M059J (cell line): Measurements from ENCODE around the gene SELENOS. TPM values are rescaled to one million over a fixed set of nuclear protein-coding genes. Genes with fewer than 3 reads are reported as not detected.
A peak's percentile ranks its signal among the peaks of the same experiment; 100 is the strongest.

Experiments
- DNase-seq: peaks from one replicate; pipeline ENCODE4 v3.0.0-alpha.2; 2012; ENCODE audit warnings: low read depth
- total RNA-seq: library from RNA; depleted of rRNA; stranded (reverse); fragments of >200 nt; shearing (Covaris generic); gene quantifications from 2 replicates; pipeline ENCODE4 v1.2.3, GENCODE V29; 2014

Gene SELENOS
- total RNA-seq, 1 experiment from 2014 or later: 86.5 TPM

DNA sequence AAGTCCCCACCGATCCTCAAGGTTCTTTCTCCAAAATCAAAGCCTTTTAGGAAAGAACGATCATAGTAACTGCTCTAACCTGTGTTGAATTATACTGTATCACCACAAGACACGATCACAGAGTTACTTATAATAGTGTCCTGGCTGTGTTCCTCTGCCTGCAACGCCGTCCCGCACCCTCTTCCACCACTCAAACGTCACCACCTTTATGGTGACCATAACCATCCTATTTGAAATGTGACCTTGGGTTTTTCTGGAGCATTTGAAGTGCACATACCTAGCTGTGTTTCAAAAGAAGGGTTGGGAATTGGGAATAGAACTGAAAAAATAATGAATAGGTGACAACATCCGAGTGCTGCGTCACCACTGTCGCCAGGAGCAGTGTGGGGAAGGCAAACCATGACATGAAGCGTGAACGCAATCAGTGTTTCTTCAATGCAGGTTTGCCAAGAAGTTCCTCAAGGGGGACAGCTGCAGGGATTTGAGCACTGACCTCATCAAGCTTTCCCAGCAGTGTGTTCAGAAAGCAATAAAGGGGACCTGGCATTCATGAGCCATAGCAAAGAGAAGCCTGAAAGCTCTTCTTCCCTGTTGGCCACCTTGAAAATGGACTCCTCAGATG, 769 bp upstream of the SELENOS start:
- no peak for DNase-seq

DNA sequence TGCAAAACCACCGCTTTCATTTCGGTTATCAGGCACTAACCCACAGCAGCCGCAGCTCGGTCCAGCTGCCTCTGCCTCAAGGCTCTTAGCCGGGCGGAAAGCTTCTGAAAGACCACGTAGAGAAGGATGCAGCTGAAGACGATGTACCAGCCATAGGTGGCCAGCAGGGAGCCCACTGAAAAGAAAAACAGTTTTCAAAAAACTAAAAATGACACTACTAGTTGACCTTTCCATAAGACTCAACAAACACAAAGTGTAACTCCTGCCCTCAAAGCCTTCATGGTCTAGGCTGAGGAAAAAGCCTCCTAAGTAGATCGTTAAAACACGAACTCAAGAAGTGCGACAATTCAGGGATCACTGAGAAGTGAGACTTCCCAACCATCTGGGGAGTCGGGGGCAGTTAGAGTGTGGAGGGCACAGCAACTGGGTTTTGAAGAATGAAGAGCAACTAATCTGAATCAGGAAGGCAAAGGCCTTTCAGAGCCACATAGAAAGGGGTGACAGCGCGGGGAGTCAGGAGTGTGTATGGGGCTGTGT, 716 bp downstream of the SELENOS start:
- DNase-seq: peak; percentile 21

DNA sequence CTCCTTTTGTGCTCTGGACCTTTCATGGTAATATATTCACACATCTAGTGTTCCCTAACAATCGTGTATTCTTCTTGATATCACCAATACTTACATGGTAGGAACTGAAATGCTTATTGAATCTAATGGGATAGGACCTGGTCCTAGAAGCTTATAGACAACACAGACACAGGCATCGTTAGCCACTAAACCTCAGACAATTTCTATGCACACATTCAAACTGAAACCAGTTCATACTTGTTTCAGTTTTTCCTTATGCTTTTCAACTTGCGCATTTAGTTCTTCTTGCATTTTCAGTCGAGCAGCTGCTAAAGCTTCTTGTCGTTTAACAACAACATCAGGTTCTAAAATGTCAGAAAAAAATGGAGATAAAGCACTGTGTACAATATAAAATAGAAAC, 2.3 kb downstream of the SELENOS start:
- no peak for DNase-seq

GRCh38 chr15:101273534-101273933, 3.8 kb downstream of the SELENOS start:
- no peak for DNase-seq

DNA sequence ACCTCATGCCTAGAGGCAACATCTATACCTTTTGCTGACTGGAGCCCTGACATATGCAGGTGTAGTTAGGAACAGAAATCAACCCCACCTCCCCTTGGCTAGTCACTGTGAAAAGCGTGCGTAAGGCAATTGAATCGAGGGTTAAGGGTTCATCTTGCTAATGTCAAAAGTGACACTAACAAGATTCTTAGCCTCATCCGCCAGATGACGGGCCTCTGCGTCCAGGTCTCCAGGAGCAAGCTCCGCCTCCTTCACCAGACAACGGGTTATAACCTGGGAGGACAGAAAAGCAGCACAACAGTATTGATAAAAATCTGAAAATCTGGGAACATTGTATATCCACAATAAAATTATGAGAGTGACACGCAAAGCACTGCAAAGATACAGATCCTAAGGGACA, 4.7 kb downstream of the SELENOS start:
- DNase-seq: no peak

DNA sequence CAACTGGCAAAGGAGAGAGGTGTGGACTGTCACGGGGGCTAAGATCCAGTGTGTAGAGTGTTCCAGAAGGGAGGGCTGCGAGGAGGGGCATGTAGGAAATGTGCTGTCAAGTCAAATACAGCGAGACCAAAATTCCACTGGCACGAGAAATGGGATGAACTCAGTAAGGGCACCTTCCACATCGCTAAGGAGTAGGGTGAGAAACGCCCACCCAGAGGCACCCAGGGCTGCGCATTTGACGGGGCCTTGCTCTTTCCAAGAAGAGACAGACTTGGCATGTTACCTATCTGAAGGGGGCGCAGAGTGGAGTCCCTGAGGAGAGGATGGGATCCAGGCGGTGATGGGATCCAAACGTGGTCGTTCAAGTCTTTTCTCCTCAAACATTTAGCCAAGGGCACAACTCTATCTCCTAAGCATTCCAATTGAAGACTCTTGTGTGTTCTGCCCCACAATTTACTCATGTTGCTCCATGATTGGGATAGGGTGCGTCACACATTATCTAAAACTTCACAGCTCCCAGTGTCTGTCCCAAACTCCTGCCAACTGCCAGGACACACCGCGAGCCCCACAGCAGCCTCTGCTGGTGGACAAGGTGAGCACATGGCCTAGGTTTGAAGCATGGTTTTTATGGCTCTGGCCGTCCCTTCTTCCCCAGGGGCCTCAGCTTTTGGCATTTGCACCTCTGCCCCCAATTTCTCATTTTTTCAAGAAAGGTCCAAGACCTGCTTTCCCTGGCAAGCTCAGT, 7.6 kb downstream of the SELENOS start:
- DNase-seq: peak; percentile 31

GRCh38 chr15:101267320-101268104, 9.8 kb downstream of the SELENOS start:
- DNase-seq: peak; percentile 92

- DNase-seq: no peak
These were observed 10.5 kb downstream of the SELENOS start for GRCh38 chr15:101266787-101267186.

GRCh38 chr15:101266034-101266433, 11.3 kb downstream of the SELENOS start:
- peak; percentile 70 for DNase-seq

GRCh38 chr15:101264911-101265641, 12.2 kb downstream of the SELENOS start:
- DNase-seq: no peak

- peak; percentile 45 for DNase-seq
These were observed 13.3 kb downstream of the SELENOS start for GRCh38 chr15:101264011-101264410.

DNA sequence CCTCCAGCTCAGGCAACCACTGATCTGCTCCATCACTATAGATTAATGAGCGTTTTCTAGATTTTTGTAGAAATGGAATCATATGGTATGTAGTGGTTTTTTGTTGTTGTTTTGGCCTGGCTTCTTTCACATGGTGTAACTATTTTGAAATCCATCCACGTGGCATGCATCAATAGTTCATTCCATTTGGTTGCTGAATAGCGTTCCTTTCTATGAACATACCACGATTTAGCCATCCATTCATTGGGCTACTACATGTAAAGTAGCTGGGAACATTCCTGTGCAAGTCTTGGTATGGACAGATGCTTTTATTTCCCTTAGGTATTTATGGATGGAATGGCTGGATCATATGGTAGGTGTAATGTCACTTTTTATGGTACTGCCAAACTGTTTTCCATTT, 14.7 kb downstream of the SELENOS start:
- no peak for DNase-seq

DNA sequence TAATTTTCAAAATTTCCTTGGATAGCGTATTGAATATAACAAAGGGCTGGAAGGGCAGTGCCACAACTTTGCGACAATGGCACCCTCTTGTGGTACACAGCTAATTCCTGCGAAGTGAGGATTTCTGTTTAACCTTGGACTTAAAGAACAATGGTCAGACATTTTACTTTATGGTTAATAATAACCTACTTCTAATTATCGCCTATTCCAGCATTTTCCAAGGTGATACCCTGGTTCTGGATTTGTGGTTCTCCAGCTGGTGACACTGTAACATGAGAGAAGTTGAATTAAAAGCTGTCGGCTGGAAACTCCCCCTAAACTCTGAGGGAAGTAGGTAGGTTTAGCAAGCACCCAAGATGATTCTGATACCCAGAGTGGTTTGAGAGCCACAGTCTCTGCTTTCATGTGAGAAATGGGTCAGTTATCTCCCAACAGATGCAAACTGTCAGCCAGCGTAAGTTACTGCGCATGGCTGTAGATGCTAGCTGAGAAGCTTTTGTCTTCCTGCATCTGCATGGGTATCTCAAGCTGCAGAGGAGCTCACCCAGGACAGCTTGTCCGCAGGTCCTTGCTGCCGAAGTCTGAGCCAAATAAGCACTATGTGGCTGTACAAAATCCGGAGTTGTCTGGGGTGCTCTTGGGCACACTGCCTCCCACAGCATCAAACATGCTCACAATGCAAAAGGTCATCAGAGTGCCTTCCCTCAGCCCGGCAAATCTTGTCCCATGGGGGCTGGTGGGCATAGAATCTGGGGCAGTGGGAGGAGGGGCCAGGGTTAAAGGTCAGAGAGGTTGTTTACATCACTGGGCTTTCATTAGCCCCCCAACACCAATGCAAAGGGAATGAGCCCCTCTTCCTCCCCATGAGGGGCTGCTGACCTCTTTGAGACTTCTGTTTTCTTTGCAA, 18.8 kb downstream of the SELENOS start:
- DNase-seq: peak; percentile 65

DNA sequence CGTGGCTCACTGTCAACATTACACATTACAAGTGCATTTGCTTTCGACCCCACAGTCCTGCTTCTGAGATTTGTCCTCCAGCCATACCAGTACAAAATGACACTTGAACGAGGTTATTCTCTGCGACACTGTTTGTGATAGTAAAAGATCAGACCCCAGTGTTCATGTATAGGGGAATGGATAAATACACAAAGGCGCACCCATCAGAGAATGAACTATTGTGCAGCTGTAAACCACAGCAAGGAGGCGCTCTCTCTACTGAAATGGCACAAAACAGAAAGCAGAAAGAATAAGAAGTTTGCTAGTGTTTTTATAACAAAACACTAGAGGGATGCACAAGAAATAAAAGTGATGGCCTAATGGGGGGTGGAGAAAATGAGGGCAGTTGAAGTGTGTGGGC, 20.5 kb downstream of the SELENOS start:
- DNase-seq: no peak

DNA sequence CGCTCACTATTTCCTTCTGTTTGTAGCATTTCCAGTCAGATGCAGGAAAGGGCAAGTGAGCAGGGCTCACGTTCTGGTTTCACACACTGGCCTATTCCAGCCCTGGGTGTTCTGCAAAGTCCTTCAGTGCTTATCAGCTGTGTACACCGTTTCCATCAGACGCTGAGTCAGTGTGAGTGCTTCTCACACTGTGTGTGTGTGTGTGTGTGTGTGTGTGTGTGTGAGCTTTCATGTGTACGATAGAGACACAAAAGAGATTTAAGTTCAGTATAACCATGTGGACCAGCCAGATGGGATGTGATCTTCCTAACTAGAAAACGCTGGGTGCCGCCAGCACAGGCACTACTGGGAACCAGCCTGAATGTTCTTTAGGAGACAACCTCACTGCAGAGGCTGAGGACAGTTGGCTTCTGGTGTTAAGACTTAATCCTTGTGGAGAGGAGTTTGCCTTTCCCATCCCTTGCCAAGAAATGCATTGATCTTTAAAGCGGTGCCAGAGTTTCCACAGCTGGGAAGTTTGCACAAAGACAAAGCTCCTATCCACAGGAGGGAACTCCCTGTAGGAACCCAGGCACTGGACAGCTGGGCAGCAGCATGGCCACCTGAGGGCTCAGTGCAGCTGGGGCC, 21.6 kb downstream of the SELENOS start:
- DNase-seq: no peak

DNA sequence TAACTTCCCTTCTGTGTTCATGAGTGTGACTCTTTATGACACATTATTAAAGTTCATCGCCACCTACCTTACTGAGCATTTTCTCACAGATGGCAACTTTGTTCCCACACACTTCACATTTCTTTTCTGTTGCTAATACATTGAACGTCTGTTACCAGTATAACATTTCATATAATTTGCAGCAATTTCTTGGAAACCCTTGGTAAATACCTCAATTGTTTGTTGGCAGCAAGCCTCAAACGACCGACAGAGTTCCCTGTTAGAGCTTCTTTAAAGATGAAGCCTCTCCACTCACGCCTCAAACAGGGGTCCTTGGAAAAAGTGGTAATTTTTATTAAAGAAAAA, 22.3 kb downstream of the SELENOS start:
- no peak for DNase-seq

DNA sequence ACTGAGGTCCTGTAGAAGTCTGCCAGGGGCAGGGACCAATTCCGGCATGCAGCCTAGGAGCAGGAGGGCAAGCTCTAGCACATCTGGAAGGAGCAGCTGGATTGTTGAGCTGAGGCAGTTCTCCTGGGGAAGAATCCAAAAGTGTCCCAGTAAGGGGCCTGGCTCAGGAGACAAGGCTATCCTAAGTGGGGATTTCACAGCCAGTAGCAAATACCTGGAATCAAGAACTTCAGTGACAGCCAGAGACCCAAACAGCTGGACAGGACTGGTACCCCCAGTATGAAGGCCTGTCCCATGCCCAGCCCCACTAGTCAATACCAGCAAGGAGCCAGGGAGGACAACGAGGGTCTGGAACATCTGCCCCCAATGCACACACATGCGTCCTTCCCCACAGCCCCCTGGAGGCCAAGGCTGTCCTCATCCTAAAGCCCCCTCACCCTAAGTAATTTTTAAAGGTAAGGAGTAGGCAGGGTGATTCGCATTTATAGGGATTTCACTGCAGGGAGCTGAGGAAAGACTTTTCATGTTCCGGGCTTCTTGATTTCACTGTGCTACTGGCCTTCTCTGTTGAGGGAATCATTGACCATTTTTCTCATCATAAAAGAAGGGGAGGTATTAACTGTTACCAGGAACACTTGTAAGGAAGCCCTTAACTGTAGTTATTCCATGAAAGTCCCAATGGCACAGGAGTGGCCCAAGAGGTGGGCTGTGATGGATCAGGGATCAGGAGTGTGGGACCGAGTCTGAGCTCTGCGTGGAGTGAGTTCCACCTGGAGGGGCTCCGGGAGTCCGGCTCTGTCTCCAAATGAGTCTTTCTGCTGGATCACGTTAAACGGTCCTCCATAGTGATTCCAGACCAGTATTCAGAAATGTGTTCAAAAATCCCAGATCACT, 22.9 kb downstream of the SELENOS start:
- DNase-seq: no peak

DNA sequence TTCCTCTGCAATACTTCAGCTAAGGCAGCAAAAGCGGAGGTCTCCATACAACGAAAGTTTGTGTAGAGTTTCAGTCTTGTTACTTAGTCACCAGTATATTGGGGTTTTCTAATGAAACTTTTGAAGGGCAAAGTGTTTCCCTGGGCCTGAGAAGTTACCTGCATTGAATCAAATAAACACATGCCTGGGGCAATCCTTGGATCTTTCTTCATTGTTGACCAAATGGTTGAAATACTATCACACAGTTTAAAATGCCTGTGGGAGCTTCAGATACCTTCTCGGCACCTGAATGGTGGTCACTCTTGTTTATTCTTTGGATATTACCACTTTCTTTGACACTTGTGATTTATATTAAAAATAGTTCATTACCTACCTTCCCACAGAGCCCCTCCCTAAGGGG, 24.4 kb downstream of the SELENOS start:
- DNase-seq: peak; percentile 28
